HCT116 (cell line): ENCODE results near the gene E2F6.

ENCODE experiments used
- CTCF ChIP-seq, 3 experiments: fragments of 200-600 bp in 1 of 3; sonication (generic) in 1 of 3; IDR thresholded peaks in 2 of 3; conservative IDR thresholded peaks in 1 of 3; 2 replicates each; pipeline ENCODE4 v1.5.1; 2012 to 2017; ENCODE audit warnings: low read depth in 2 of 3, low read length in 2 of 3, antibody characterized with exemption in 1 of 3, borderline replicate concordance in 1 of 3, control low read depth in 1 of 3, mild to moderate bottlenecking in 1 of 3, mixed read lengths in 1 of 3, mixed run types in 1 of 3, moderate library complexity in 1 of 3; ENCODE audit not compliant: insufficient read depth in 1 of 3
- EZH2 ChIP-seq: fragments of 200-600 bp; sonication (generic); IDR thresholded peaks from 2 replicates; pipeline ENCODE4 v1.6.1; 2017; ENCODE audit warnings: antibody characterized with exemption, mixed run types
- POLR2A ChIP-seq: IDR thresholded peaks from 2 replicates; pipeline ENCODE4 v1.7.0; 2011; ENCODE audit warnings: borderline replicate concordance; ENCODE audit not compliant: insufficient read depth, insufficient read length; ENCODE audit errors: extremely low read depth
- POLR2AphosphoS5 ChIP-seq: IDR thresholded peaks from 2 replicates; pipeline ENCODE4 v1.6.1; 2011; ENCODE audit warnings: mild to moderate bottlenecking, low read depth, low read length, moderate library complexity

GRCh38 chr2:11430729-11431128 is 35.2 kb downstream of the E2F6 start:
- TF ChIP-seq POLR2A (no peak), CTCF (IDR thresholded peaks at IDR 0.05 in 2 of 3, conservative IDR thresholded peaks at IDR 0.05 in 1 of 3; ENCODE audit: borderline replicate concordance in 1 of 3, insufficient read depth in 1 of 3, low read depth in 2 of 3, low read length in 2 of 3) (no peak), EZH2 (no peak), POLR2AphosphoS5 (no peak)
